GM23248 (cell line): ENCODE measurements around the gene CDC42EP4.

ENCODE experiments used
- EZH2 ChIP-seq: fragments of 200-600 bp; sonication (generic); IDR thresholded peaks from 2 replicates; pipeline ENCODE4 v1.6.1; 2018; ENCODE audit warnings: antibody characterized with exemption, mild to moderate bottlenecking; ENCODE audit not compliant: insufficient read depth, poor library complexity, severe bottlenecking
- EZH2phosphoT487 ChIP-seq: fragments of 200-600 bp; sonication (generic); IDR thresholded peaks from 2 replicates; pipeline ENCODE4 v1.6.1; 2018; ENCODE audit warnings: antibody characterized with exemption, moderate library complexity, mild to moderate bottlenecking, low read depth; ENCODE audit not compliant: insufficient read depth

DNA sequence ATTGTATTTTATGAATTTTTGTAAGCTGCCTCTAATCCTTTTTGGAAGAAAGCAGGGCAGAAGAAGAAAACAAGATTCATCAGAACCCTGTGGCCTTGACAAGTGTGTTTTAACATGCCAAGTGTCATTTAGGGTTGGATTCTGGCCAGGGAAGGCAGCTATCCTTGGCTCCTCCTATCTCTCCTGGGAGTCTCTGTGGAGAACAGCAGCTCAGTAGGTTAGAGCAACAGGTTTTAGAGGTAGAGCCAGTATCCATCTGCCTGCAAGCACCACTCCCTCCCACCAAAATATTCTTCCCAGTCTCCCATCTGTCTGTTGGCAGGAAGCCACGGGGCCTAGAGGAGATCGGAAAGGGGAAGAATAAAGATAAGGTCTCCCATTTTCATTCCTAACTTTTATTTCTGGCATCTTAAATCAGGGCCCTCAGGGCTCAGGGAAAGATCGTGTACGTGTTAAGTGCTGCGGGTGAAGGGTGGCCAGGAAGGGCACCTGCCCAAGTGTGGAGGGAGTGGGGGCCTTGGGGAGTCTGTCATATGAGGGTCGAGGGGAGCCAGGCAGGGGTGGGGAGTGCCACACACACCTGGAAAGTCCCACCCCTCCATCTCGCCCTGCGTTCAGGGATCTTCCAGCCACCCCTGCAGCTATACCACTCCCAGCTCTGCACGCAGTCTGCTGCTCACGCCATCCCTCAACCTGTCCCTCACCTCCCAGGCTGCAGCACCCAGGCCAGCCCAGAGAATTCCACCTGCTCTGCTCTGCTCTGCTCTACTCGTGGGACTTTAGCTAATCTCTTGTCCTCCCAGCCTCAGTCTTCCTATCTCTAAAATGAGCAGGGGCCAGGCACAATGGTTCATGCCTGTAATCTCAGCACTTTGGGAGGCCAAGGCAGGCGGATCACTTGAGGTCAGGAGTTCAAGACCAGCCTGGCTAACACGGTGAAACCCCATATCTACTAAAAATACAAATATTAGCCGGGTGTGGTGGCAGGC lies 33.0 kb downstream of the CDC42EP4 start:
- TF ChIP-seq EZH2phosphoT487: no peak
- no peak for TF ChIP-seq EZH2
